GM23248 (cell line): ENCODE measurements around the gene NOS1AP.

Source experiments
- EZH2 ChIP-seq: fragments of 200-600 bp; sonication (generic); IDR thresholded peaks from 2 replicates; pipeline ENCODE4 v1.6.1; 2018; ENCODE audit warnings: antibody characterized with exemption, mild to moderate bottlenecking; ENCODE audit not compliant: insufficient read depth, poor library complexity, severe bottlenecking
- EZH2phosphoT487 ChIP-seq: fragments of 200-600 bp; sonication (generic); IDR thresholded peaks from 2 replicates; pipeline ENCODE4 v1.6.1; 2018; ENCODE audit warnings: antibody characterized with exemption, moderate library complexity, mild to moderate bottlenecking, low read depth; ENCODE audit not compliant: insufficient read depth

DNA sequence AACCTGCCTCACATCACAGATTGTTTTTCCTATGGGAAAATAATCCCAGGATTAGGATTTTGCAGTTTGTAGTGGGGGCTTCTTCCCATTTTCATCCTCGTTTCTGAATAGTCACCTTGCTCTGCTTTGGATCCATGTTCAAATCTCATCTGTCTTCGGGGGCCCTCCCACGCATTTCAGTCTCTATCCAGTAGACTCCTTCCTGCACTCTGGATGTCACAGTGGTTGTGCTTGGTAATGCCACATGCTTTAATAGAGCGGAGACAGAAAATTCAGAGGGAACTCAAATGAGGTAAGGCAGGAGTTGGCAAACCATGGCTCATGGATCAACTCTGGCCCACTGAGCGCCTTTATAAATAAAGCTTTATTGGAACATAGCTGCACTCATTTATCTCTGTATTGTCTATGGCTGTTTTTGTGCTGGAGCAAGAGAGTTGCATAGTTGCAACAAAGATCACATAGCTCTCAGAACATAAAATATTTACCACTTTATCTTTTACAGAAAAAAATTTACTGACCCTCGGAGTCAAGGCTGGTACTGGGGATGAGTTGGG is 206.2 kb downstream of the NOS1AP start:
- TF ChIP-seq EZH2phosphoT487 (no peak), EZH2 (no peak)
